Purkinje cell (primary cell): ENCODE data around the gene EDNRB. TPM values are rescaled to one million over a fixed set of nuclear protein-coding genes. Genes with fewer than 3 reads are reported as not detected.

Experiments
- polyA plus RNA-seq: library from polyadenylated mRNA; unstranded; fragments of >200 nt; fragmentation: Nextera tagmentation; gene quantifications from 2 replicates; pipeline ENCODE4 v1.2.1, GENCODE V29; 2014

Gene EDNRB
- 15.4 and 21.0 TPM in 2 replicates for polyA plus RNA-seq

DNA sequence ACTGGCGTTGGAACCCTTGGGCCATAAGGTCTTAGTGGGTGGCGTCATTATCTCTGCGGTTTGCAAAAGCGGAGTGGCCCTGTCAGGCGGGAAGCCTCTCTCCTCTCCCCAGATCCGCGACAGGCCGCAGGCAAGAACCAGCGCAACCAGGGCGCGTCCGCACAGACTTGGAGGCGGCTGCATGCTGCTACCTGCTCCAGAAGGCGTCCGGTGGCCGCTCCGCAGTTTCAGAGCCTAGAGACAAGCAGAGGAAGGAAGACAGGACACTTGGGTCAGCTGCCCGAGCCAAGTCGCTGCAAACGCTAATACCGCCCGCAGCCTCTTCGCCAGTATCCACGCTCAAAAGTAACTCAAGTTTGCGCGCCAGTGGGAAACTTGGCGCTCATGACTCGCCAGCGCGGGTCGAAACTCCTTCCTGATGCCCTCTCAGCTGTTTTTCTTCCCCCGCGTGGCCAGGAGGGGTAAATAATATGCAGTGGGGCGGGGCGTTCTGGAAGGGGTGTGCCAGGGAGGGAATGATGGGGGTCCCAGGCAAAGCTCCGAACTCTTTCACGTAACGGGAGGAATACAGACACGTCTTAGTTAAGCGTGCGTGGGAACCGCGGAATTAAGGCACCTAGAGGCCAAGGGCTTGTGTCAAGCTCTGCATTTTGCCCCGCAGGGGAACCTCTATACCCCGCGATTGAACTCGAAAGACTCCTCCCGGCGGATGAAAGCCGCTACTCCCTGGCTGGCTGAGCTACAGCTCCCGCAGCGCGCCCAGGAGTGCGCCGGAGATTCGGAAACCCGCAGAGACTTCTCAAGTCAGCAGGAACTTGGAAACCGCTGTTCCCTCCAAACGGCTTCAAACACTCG, at the start of gene EDNRB:
EDNRB (minus strand) TSS at position 441 of the 855 bp plus-strand sequence; CDS start at position 183, 258 bp downstream.

Other genes with a start within 250 kb of the EDNRB start
- gene SLAIN1, start 221.1 kb downstream of the EDNRB start, polyA plus RNA-seq, result 7.6 and 15.4 TPM in 2 replicates